Upper lobe of left lung (tissue), 6 donors: Measurements from ENCODE around the gene KIF5A. TPM values are rescaled to one million over a fixed set of nuclear protein-coding genes. Genes with fewer than 3 reads are reported as not detected.
"Not testable (repeated sequence)": the region's sequence is repeated elsewhere in the genome, so short reads cannot be mapped to it uniquely, and the experiment has no call there.

Experiments
- ATAC-seq, 2 donors: fragments of 200-7000 bp; cut with Tn5 transposase; one replicate each; pipeline ENCODE4 v1.9.1; 2022; ENCODE audit warnings: mild to moderate bottlenecking in 2 of 2, moderate library complexity in 2 of 2; ENCODE audit not compliant: low FRiP score in 2 of 2
- DNase-seq, 2 donors: peaks; one replicate each; pipeline ENCODE4 v3.0.0-alpha.2; 2019 to 2020
- H3K27ac ChIP-seq, 4 donors: fragments of 200-600 bp; sonication (generic); one replicate each; pipeline ENCODE4 v1.5.1; 2016 to 2019
- H3K27me3 ChIP-seq, 4 donors: fragments of 200-600 bp; sonication (generic); one replicate each; pipeline ENCODE4 v1.5.1; 2017 to 2019
- H3K36me3 ChIP-seq, 4 donors: fragments of 200-600 bp; sonication (generic); one replicate each; pipeline ENCODE4 v1.5.1; 2016 to 2019
- H3K4me1 ChIP-seq, 4 donors: fragments of 200-600 bp; sonication (generic); one replicate each; pipeline ENCODE4 v1.5.1; 2018 to 2019
- H3K4me3 ChIP-seq, 4 donors: fragments of 200-600 bp; sonication (generic); one replicate each; pipeline ENCODE4 v1.5.1; 2017 to 2019; ENCODE audit warnings: mild to moderate bottlenecking in 2 of 4, moderate library complexity in 1 of 4
- H3K9me3 ChIP-seq, 4 donors: fragments of 200-600 bp; sonication (generic); one replicate each; pipeline ENCODE4 v1.5.1; 2018 to 2019
- EP300 ChIP-seq, 4 donors: sonication (generic); formaldehyde crosslinking; IDR thresholded peaks; one replicate each; pipeline ENCODE4 v1.5.1; 2017; ENCODE audit warnings: antibody characterized with exemption in 4 of 4, control low read depth in 2 of 4
- POLR2A ChIP-seq, 4 donors: fragments of 450-650 bp; IDR thresholded peaks; one replicate each; pipeline ENCODE4 v1.5.1; 2016 to 2017; ENCODE audit warnings: antibody characterized with exemption in 4 of 4, mild to moderate bottlenecking in 2 of 4
- POLR2AphosphoS5 ChIP-seq, 2 donors: sonication (generic); formaldehyde crosslinking; IDR thresholded peaks; one replicate each; pipeline ENCODE4 v1.5.1; 2017; ENCODE audit warnings: antibody characterized with exemption in 2 of 2
- WGBS, 2 donors: methylation state at CpG; one replicate each; pipeline ENCODE4 v1.1.5; 2017 to 2018; 5-methylcytosine and 5-hydroxymethylcytosine counted together
- total RNA-seq, 6 donors: library from RNA; depleted of rRNA in 4 of 6; stranded (reverse); fragments of >200 nt in 4 of 6; gene quantifications; one replicate each; pipeline versions ENCODE4 v1.1.0 to v1.2.1, GENCODE V29; 2016 to 2021
- TF ChIP-seq, protein P1 (sequence below), 6 experiments: fragments of 450-650 bp in 4 of 6; fragments of 200-600 bp in 2 of 6; sonication (generic) in 2 of 6; IDR thresholded peaks; one replicate each; pipeline ENCODE4 v1.5.1; 2016 to 2019; ENCODE audit warnings: antibody characterized with exemption in 6 of 6
- donor health status: DM: no; HTN: no; CAD: no; lungs with moderate emphysema.
- donor health status: DM: no; HTN: yes; CAD: no; lungs with severe emphysema.

The KIF5A gene
- total RNA-seq, 6 donors from 2014 or later = 0.06 to 0.39 (median 0.20) TPM; not detected in 1

DNA sequence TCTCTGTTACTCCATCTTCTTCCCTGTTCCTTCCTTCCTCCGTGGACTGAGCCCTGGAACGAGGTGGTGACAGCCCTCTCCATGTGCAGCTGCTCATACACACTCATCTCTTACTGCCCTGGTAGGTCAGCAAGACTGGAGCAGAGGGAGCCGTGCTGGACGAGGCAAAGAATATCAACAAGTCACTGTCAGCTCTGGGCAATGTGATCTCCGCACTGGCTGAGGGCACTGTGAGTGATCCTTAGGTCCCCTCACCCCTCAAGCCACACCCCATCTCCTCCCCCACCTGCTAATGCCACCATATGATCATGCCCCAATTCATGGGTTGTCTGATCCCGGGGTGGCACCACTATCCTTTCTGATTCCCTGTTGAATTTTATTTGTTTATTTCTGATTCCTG lies 19.0 kb downstream of the KIF5A start:
- Histone ChIP-seq H3K4me3 (no peak overlapping the region), H3K27me3 (no peaks in the 10 kb centered on the region), H3K4me1 (no peaks in the 10 kb centered on the region), H3K9me3 (no peaks in the 10 kb centered on the region), H3K27ac (no peak overlapping the region), H3K36me3 (no peaks in the 10 kb centered on the region)
- no peak for DNase-seq
- no peak for ATAC-seq
- TF ChIP-seq POLR2A (IDR thresholded peaks at IDR 0.05) = no peak
- no peak for TF ChIP-seq EP300 (IDR thresholded peaks at IDR 0.05)
- TF ChIP-seq, protein P1, sequence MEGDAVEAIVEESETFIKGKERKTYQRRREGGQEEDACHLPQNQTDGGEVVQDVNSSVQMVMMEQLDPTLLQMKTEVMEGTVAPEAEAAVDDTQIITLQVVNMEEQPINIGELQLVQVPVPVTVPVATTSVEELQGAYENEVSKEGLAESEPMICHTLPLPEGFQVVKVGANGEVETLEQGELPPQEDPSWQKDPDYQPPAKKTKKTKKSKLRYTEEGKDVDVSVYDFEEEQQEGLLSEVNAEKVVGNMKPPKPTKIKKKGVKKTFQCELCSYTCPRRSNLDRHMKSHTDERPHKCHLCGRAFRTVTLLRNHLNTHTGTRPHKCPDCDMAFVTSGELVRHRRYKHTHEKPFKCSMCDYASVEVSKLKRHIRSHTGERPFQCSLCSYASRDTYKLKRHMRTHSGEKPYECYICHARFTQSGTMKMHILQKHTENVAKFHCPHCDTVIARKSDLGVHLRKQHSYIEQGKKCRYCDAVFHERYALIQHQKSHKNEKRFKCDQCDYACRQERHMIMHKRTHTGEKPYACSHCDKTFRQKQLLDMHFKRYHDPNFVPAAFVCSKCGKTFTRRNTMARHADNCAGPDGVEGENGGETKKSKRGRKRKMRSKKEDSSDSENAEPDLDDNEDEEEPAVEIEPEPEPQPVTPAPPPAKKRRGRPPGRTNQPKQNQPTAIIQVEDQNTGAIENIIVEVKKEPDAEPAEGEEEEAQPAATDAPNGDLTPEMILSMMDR (IDR thresholded peaks at IDR 0.05) = no peak
- TF ChIP-seq POLR2AphosphoS5 (IDR thresholded peaks at IDR 0.05) = no peak
- WGBS, 2 donors = 68 to 71% methylated on average over 4 to 6 of the region's 6 CpGs

DNA sequence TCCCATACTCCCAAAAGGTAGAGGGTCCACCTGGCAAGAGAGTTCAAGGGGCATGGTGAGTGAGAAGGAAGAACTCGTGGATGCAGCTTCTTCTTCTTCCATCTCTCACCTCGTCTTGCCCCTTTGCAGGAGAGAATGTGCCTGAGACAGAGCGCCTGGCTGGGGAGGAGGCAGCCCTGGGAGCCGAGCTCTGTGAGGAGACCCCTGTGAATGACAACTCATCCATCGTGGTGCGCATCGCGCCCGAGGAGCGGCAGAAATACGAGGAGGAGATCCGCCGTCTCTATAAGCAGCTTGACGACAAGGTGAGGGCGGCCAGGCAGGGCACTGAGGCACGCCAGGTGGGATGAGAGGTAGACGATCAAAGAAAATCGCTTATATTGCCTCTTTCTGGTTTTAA lies 20.0 kb downstream of the KIF5A start:
- Histone ChIP-seq H3K4me1 (no peaks in the 10 kb centered on the region), H3K4me3 (no peak overlapping the region), H3K27me3 (no peaks in the 10 kb centered on the region), H3K27ac (no peak overlapping the region), H3K9me3 (no peaks in the 10 kb centered on the region), H3K36me3 (no peaks in the 10 kb centered on the region)
- WGBS, 2 donors = 89 to 90% methylated on average over 18 of the region's 18 CpGs
- TF ChIP-seq EP300 (IDR thresholded peaks at IDR 0.05) (no peak), POLR2A (IDR thresholded peaks at IDR 0.05) (no peak), POLR2AphosphoS5 (IDR thresholded peaks at IDR 0.05) (no peak)
- TF ChIP-seq, protein P1 (IDR thresholded peaks at IDR 0.05) = no peak
- peak in 1 of 2 donors; percentile 70 for DNase-seq
- ATAC-seq = no peak

DNA sequence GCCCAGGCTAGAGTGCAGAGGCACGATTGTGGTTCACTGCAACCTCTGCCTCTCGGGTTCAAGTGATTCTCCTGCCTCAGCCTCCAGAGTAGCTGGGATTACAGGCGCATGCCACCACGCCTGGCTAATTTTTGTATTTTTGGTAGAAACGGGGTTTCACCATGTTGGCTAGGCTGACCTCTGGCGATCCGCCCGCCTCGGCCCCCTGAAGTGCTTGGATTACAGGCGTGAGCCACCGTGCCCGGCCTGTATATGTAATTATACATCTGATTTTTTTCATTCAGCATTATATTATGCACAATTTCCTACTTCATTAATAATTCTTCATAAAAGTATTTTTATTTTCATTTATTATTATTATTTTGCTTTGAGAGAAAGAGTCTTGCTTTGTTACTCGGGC lies 20.6 kb downstream of the KIF5A start:
- 81 to 82% methylated on average over 13 of the region's 13 CpGs for WGBS, 2 donors
- not testable (repeated sequence) for H3K27ac ChIP-seq, H3K36me3 ChIP-seq, H3K4me3 ChIP-seq, H3K27me3 ChIP-seq, ATAC-seq, H3K9me3 ChIP-seq, H3K4me1 ChIP-seq
- peak in 1 of 2 donors; percentile 52 for DNase-seq

DNA sequence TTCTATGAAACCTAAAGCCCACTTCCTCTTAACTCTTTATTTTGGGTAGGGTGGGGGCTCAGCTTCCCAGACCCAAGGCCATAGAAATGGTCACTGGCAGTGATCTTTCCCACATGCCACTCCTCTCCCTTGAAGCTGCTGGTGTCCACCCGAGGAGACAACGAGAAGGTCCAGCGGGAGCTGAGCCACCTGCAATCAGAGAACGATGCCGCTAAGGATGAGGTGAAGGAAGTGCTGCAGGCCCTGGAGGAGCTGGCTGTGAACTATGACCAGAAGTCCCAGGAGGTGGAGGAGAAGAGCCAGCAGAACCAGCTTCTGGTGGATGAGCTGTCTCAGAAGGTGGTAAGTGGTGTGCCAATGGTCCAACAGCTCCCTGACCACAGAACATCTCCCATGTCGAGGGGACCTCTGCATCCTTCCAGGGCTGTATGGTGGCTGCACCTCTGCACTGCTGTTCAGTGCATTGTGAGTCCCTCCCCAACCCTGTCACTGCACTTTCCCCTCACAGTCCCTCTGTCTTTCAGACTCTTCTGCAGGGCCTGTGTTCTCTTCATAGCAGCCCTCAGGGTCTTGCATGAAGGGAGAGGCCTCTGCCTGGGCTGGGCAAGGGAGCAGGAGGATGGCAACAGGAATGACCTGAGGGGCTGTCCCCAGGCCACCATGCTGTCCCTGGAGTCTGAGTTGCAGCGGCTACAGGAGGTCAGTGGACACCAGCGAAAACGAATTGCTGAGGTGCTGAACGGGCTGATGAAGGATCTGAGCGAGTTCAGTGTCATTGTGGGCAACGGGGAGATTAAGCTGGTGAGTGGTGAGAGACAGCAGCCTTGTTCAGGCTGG lies 22.3 kb downstream of the KIF5A start:
- no peaks in the 10 kb centered on the region for H3K4me1 ChIP-seq
- DNase-seq = no peak
- WGBS, 2 donors = 92 to 93% methylated on average over 12 of the region's 12 CpGs

DNA sequence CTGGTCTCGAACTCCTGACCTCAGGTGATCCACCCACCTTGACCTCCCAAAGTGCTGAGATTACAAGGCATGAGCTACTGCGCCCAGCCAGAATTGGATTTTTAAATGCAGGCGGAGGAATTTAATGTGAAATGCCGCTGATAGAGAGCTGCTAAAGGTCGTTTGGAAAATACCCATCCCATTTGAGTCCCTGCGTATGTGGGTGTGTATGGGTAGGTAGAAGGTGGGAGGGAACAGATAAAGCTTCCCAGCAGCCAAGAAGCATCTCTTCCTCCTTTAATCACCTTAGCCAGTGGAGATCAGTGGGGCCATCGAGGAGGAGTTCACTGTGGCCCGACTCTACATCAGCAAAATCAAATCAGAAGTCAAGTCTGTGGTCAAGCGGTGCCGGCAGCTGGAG lies 25.0 kb downstream of the KIF5A start:
- Histone ChIP-seq H3K9me3 (no peaks in the 10 kb centered on the region), H3K36me3 (no peaks in the 10 kb centered on the region), H3K27ac (no peak overlapping the region), H3K27me3 (no peaks in the 10 kb centered on the region), H3K4me3 (no peak overlapping the region), H3K4me1 (no peaks in the 10 kb centered on the region)
- DNase-seq (no peak), ATAC-seq (no peak)
- TF ChIP-seq POLR2A (IDR thresholded peaks at IDR 0.05) (no peak), POLR2AphosphoS5 (IDR thresholded peaks at IDR 0.05) (no peak), EP300 (IDR thresholded peaks at IDR 0.05) (no peak)
- TF ChIP-seq, protein P1 (IDR thresholded peaks at IDR 0.05) = no peak
- 87 to 89% methylated on average over 10 of the region's 10 CpGs for WGBS, 2 donors

More for the DNA sequence above, 22.3 kb downstream of the KIF5A start:
- Histone ChIP-seq H3K36me3 (no peaks in the 10 kb centered on the region), H3K9me3 (no peaks in the 10 kb centered on the region), H3K27ac (no peak overlapping the region), H3K27me3 (no peaks in the 10 kb centered on the region), H3K4me3 (no peak overlapping the region)
- no peak for TF ChIP-seq POLR2AphosphoS5 (IDR thresholded peaks at IDR 0.05)
- TF ChIP-seq, protein P1 (IDR thresholded peaks at IDR 0.05) = no peak
- TF ChIP-seq POLR2A (IDR thresholded peaks at IDR 0.05) = no peak
- TF ChIP-seq EP300 (IDR thresholded peaks at IDR 0.05) = no peak
- peak in 1 of 2 donors; percentile 28 for ATAC-seq
